ENCODE results near the gene SSUH2.

SSUH2 gene

DNA sequence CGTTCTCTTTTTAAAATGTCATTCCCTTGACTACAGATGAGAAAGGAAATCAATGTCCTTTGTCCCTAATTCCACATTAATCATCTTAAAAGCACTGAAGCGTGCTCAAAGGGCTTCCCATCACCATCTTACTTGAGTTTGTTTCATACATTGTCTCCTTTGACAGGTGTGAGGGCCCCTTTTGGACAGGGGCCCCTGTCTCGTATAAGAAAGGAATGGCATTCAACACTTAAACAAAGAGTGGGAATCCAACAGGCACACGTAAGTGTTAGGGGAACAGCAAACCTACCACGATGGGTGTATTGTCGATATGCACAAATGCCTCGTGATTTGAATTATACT, 5.0 kb downstream of the SSUH2 start:
- DNase-seq, result no peak

DNA sequence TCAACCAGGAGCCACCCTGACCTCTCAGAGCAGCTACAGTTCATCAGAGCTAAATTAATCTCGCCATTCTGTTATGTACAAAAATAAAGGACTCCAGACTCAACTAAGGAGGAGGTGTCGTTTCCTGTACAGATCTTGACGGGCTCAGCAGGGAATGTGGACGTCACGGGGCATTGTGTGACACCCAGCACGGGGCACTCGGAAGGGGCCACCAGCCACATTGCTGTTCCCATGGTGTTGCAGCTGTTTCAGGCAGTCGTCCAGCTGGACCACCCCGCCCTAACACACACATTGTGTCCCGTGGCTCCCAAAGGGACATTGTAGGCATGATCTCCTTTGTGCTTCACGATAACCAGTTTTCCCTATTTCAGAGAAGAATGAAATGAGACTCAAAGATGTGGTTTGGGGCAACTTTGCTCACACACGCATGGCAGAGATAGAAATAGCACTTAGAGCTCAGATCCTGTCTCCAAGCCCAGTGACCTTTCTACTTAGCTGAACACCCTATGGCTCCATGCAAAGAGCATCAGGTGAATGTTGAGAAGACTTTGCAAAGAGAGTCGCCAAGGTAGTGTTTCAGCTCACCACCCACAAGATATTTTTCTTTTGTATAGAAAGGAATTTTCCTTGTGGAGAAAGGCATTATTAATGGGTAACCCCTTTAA, 5.5 kb downstream of the SSUH2 start:
- DNase-seq, result no peak

DNA sequence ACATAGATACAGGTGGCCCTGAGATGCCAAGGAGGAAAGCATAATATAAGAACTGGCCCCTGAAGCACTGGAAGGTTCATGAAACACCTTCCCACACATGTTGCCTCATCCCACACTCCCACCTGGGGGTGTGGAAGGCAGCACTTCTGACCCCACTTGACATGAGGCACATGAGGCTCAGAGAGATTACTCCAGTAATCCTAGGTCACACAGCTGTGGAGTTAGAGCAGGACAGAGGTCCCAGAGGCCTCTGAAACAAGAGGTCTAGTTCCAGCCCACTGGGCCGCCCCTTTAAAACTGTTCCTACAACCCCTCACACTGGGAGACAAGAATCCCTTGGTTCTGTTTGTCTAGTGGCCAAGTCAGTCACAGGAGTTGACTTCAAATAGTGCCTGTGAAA, 7.2 kb downstream of the SSUH2 start:
- no peak for DNase-seq

DNA sequence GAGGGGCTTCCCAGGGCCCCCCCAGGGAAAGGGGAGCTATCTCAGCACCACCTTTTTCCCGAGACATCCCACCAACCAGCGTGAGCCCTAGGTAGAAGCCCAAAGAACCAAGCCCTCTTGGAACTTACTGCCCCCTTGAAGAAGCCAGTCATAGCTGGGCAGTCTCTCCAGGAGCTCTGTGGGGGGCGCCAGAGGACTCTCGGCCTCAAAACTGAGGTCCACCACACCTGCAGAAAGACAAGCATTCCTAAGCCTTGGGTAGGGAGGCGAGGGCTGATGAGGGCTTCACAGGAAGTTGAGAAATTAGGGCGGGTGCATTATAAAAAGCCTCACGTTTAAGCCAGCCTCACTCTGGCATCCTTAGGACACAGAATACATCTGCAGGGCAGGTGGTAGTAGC, 9.0 kb downstream of the SSUH2 start:
- DNase-seq, result no peak

DNA sequence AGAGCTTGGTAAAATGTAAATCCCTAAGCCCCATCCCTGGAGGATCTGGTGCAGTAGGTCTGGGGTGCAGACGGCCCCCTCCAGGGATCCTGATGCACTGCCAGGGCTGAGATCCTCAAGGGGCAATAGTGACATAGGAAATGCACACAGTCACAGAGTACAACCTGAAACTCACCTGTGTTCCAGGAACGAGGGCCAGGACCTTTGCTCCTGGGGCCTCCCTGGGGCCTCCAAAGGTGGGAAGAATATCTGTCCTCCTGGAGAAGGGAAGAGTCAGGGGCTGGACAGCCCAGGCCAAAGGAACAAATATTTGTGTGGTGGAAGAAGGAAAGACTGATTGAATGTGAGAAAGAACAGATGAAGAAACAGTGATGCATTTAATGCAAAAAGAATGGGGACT, 9.5 kb downstream of the SSUH2 start:
- DNase-seq, result no peak

DNA sequence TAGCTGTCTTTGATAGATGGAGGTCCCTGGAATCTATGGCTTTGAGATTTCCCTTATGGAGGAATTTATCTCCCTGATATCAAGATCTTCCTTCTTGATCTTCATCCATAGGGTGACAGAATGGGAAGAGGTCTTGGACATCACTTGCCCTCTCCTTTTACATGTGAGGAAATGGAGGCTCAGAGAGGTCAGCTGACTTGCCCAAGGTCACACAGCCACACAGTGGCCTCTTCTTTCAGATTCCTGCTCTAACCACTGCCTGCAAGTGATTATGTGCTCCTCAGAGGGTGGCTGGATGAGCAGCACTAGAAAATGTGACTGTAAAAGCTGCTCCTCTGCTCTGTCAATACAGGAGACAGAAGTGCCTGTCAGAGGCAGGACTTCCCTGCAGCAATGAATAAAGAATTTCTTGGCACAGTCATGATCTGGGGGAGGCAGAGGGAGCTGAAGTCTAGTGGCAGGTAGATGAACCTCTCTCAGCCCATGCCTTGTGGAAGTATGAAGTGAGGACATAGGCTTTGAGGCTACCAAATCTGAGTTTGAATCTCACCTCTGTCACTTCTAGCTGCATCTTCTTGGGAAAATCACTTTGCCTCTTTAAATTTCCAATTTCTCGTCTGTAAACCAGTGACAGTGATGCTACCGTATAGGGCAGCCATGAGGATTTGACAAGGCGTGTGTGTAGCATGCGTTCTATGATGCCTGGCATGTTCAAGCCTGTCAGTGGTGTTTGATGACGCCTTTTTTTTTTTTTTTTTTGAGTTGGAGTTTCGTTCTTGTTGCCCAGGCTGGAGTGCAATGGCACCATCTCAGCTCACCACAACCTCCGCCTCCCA, 12.0 kb downstream of the SSUH2 start:
- no peak for DNase-seq

DNA sequence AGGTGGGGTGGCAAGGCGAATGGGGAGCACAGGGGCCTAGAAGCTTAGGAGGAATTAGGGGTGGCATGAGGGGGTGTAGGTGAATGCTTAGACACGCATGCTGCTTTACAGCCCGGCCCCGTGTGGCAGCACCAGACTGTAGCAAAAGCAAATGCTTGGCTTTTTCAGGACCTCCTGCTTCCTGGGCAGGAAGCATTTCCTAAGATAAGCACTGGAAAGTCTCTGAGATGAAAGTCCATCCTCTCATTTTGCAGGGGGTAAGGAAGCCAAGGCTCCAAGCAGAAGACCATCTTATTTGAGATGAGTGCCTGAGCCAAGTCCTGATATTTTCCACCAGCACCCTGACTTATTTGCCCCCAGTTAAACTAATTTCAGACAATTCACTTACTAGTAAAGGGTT, 12.9 kb downstream of the SSUH2 start:
- DNase-seq, result no peak

DNA sequence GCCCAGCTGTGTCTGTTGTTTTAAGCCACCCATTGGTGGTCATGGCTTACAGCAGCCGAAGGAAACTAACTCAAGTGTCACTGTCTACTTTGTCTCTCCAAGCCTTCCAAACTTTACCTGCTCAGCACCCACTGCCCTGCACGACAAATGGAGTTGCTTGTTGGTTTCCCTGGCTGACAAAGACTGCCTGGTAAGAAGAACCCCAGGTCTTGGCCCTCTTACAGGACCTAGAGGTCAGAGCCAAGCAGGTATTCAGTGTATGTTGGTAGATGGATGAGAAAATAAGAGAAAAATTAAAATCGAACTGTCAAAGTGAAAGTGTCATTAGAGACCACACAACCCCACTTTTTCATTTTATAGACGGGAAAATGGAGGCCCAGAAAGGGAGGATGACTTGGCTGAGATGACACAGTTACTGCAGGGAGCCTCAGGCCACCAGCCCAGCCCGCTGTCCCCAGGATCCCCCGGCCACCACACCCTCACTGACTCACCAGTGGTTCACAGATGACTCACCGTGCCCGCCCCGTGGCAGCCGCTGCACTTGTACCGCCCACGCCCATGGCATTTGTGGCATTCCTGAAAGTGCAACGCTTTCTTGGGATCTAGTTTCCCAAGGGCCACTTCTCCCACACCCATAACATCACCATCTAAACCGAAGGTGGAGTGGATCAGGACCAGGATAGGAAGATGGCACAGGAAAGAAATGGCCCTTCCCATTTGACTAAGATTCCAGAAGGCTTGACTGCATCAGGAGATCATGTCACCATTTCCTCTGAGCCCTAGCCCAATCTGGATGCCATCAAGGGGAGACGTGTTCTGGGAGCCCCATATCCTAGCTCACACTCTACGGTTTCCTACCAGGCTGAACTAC, 15.2 kb downstream of the SSUH2 start:
- DNase-seq, result peak; percentile 47

DNA sequence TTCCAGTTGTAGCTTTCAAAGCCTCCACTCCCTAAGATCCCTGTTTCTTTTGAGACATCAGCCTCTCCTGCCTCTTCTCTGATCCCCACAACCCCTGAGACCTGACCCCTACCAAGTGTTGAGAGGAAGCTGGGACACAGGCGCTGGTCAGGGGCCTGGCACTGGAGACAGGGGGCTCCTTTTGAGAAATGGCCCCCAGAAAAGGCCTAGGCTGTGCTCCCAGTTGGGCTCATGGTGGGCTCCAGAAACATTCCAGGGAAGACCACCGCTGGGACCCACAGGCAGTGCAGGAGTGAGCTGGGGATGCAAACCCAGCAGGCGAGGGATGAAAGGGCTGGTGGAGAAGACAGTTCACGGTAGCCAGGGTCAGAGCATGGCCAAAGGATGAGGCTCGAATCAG, 16.6 kb downstream of the SSUH2 start:
- no peak for DNase-seq

DNA sequence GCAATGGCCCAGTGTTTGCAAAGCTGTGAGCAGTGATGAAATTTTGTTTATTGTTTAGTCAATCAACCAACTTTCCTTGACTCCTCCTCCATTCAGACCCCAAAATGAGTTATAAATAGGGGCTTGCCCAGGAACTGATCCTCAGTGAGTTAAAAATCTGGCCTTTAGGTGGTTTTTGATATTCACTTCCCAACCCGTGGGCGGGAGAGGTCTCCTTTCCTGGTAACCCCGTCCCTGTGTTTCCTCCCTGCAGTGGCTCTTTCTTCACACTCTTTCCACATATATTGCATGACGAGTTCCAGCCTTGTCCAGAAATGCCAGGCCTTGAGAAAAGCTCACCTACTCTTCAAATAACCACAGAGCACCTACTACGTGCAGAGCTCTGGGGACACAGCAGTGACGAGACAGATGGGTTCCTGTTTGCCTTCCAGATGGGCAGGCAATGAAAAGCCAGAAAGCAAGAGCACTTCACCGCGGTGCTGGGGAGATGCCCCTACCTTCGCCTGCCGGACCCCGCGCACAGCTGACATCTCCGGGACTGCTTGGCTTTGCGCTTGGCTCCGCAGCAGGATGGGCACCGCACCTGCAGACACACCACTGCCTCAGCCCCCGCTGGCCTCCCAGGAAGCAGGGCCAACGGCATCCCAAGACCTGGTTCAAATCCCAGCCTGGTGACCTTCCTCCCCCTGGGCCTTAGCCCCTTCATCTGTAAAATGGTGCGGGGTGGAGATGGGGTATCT, 17.2 kb downstream of the SSUH2 start:
- DNase-seq, result no peak

DNA sequence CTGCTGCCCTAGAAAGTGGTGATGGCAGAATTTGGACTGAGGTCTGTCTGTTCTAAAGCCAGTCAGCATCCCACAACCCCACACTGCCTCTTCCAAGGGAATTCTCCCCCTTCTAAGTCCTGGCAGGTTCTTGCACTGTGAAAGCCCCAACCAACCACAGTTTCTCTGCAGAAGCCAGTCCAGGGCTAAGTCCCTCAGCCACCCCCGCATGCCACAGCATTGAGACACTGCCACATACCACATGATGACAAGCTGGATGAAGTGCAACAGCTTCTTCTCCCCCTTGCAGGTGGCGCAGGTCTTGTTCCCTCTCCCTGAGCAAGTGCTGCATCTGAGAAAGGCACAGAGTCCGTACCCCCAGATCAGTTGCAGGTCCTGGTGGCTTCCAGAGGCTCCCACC, 18.6 kb downstream of the SSUH2 start:
- no peak for DNase-seq

DNA sequence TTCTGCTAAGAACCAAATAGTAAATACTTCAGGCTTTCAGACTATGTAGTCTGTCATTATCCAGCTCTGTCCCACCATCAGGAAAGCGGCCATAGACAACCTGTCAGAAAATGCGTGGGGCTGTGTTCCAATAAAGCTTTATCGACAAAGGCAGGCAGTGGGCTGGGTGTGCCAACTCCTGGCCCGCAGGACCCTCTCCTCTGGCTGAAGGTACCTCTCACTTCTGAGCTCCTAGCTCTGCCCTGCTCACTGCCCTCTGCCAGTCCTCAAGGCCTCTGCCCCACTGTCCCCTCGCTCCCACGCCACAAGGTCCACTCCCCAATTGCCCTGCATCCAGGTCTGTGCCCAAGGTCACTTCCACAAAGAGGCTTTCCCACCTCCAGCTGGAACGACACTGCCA, 20.0 kb downstream of the SSUH2 start:
- DNase-seq, result no peak

DNA sequence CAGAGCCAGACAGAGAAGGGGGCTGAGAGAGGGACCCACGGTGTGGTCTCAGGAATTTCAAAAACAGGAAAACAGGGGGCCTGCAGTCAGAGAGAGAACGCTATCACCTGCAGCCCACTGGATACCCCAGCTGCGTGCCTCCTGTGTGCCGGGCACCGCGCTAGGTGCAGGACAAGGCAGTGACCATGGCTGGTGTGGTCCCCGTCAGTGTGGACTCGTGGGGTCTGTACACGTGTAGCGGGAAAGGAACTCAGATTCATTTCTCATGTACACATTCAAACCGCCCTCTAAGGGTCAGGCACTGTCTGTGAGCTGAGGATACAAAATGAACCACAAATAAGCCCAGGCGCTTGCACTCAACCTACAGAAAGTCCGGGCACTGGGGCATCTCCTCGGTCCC, 20.9 kb downstream of the SSUH2 start:
- DNase-seq, result no peak

DNA sequence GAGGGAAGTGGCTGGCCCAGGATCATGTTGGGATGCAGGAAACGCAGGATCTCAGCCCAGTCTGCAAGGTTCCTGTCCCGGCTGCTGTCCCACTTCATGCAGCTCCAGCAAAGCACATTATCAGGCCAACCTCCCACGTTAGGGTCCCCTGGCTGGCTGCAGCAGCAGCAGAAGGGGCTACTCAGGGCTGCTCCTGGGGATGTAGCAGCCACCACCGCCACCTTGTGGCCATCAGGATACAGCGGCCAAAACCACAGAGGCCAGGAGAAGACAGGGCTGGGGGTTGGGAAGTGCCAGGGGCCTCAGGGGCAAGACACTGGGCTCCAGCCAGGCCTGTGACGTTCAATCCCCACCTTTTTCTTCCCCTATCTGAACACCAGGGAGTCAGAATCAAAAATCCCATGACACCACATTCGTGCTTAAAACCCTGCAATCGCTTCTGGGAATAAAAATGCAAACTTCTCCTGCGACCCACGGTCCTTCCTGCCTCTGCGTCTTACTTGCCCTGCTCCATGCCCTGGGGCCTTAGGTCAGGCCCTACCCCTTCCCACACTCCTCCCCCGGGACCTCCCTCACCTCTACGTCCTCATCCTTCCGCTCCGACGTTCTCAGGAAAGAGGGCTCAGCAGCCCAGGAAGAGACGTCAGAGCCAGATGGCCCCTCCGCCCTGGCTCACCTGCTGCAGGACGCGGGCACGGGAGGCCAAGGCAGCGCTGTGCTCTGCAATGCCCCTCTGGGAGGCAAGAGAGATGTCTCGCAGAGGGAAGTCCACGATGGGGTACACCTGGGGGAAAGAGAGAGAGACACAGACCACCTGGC, 21.5 kb downstream of the SSUH2 start:
- no peak for DNase-seq

DNA sequence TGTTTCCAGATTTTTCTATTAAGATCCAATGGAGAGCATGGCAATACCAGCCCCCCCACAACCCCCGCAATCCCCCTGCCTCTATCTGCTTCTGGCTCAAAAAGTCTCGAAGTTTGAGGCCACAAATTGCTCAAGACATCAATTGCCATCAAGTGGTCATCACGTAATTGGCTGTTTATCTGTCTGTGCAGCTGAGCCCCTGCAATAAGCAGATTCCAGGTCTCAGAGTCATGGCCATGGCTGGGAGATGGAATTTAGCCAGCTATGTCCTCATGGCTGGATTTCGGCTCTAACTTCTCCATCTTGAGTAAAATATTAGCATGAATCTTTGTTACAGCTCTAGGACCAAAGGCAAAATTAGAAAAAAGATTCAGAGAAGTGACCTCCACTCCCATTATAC, 22.7 kb downstream of the SSUH2 start:
- DNase-seq, result no peak

DNA sequence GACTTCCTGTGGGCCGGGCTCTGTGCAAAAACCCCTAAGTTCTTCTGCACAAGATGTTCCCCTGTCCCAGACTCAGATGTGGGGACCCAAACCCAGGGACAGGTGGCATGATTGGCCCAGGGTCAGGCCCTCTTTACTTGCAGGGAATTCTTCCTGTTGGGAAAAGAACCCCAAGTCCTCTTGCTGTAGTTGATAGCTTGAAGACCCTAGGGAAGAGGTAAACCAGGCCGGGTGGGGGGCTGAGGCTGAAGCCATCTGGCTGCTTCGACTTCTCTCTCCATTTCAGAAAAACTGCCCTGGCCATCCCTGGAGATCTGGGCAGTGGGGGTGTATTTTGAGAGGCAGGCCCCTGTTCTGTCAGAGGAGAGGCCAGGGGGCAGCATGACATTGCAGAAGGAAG, 23.5 kb downstream of the SSUH2 start:
- no peak for DNase-seq

DNA sequence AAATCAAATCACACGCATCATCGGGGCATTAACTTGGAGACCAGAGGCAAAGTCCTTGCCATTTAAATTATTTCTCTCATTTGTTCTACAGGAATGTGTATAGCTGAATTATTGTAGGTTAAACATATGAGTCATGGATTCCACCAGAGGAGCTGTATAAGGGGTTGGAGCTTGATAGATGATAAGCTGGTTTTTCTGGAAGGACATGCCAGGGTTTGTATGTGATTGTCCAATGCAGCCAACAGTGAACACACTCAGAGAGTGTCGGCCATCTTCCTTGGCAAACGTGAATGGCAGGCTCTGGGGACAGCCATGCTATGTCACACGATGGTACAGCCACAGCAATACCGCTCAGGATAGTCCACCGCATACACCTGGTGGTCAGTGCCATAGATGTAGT, 25.1 kb downstream of the SSUH2 start:
- DNase-seq, result no peak

DNA sequence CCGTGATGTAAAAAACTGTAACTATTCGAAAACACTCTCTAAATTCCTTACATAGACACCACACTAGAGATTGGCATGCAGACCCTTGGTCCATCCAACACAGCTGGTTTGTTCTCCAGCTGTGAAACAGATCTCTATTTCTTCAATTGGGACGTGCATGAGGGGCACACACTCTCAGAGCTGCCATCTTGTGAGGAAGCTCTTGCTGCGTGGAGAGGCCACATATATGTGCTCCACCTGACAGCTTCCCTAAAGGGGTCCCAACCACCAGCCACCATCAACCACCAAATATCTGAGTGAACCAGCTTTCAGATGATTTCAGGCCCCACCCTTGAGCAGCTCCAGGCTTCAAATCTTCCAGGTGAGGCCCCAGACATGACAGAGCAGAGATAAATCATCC, 25.6 kb downstream of the SSUH2 start:
- DNase-seq, result no peak

DNA sequence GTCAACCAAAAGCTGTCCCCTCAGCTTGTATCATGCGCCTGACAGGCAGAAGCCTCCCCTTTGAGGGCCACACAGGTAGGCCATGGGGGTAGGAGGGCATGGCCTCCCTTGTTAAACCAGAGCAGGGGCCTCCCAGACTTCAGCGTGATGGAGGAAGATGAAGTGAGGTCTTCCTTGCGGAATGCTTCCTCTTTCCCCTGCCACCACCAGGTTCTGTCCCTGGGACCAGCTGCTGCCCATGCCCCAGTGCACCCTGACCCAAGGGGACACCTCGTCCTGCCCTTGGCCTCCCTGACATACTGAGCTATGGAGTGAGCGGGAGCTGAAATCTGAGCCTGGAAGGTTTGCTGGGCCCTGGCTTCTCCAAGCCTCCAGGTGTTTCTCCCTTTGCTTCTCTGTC, 26.7 kb downstream of the SSUH2 start:
- DNase-seq, result no peak

DNA sequence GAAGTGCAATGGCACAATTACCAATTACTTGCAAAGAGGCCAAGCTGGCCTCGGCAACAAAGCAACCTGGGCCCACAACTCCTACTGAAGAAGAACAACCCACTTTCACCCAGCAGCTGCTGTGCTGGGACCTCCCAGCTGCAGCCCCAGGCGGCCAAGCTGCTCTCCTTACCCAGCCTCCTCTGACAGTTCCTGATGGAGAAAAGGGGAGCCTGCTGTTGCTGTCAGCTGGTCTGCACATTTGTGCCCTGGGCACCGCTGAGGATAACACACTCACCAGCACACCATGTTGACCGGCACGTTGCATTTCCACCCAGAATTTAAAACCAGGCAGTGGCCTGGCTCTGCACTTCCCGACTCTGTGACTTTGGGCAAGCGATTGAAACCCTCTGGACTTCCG, 33.6 kb downstream of the SSUH2 start:
- no peak for DNase-seq

DNA sequence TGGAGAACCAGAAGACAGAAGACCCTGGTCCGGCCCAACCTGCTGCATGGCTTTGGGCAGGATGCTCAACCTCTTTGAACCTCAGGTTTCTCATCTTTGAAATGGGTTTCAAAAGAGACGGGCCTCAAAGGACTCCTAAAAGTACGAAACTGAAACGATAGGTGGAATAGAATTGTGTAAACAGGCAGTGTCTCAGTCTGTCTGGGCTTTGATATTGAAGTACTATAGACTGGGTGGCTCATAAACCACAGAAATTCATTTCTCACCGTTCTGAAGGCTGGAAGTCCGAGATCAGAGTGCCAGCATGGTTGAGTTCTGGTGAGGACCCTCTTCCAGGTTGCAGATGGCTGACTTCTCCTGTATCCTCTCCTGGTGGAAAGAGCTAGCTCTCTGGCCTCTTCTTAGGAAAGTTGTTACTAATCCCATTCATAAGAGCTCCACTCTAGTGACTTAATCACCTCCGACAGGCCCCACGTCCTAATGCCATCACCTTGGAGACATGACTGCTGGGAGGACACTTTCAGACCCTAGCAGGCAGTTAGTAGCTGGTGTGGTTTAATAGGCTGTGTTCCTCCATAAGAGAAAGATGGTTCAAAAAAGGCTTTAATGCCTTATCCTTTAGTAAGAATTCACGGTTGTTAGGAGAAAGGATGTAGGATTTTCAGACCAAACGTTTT, 35.7 kb downstream of the SSUH2 start:
- DNase-seq, result no peak
